ENCODE results near the gene TH.

The TH gene

DNA sequence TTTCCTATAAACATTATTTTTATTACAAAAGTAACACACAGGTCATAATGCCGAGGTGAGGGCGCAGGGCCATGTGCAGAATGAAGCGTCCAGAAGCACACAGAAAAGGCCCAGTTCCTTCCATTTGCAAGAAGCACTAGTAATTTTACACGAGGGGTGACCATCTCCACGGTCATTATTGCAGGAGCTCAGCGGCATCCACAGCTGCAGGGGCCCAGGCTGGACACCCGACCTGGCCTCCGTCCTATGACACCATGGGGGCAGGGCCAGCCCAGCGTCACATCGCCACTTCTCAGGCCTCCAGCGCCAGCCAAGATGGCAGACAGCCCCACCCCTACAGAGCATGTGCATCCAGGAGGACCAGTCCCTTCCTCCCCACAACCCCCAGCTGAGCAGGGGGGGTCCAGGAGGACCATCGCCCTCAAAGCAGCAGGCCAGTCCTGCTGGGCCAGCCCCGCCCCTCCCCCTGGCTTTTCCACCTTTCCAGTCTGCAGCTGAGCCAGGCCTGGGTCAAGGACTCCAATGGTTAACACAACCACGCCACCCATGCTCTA lies 35.9 kb downstream of the TH start:
- DNase-seq (ENCODE audit: low read depth, low spot score): no peak
- no peak overlapping the region for H3K27ac ChIP-seq
- no peaks in the 10 kb centered on the region for H3K36me3 ChIP-seq (ENCODE audit: insufficient read depth, low read length)
- H3K4me3 ChIP-seq: no peak overlapping the region
- no peak overlapping the region for H3K9ac ChIP-seq (ENCODE audit: insufficient read length)
- H3K9me3 ChIP-seq (ENCODE audit: low read depth, low read length): no peaks in the 10 kb centered on the region
- TF ChIP-seq FOXP2 (optimal IDR thresholded peaks at IDR 0.05; ENCODE audit: control extremely low read depth, extremely low read length, insufficient read depth): no peak
- TF ChIP-seq POLR2AphosphoS5 (IDR thresholded peaks at IDR 0.05; ENCODE audit: borderline replicate concordance, low read depth, low read length): no peak
- no peak for TF ChIP-seq EZH2 (IDR thresholded peaks at IDR 0.05)

DNA sequence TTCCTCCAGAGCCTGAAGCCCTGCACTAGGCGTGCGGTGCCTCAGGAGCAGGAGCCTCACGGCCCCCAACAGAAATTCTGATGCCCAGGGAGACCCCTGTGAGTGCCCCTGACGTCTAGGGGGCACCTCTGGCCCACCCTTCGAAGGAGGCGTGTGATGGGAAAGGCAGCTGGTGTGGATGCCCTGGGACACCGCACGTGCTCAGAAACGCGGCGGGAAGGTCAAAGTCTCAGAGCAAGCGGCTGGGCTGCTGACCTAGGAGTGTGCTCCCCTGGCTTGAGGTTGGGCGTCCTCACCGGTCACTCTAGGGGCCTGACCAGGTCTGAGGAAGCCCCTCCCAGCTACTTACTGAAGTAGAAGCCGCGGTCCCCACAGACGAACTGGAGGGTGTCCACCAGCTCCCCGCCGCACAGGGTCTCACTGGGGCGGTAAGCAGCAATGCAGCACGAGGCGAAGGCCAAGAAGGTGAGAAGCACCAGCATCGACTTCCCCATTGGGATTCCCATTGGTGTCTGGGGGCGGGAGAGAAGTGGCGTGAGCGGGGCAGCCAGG lies 36.5 kb downstream of the TH start:
- H3K9me3 ChIP-seq (ENCODE audit: low read depth, low read length): no peaks in the 10 kb centered on the region
- H3K27ac ChIP-seq: no peak overlapping the region
- no peak for DNase-seq (ENCODE audit: low read depth, low spot score)
- H3K9ac ChIP-seq (ENCODE audit: insufficient read length): no peak overlapping the region
- TF ChIP-seq POLR2AphosphoS5 (IDR thresholded peaks at IDR 0.05; ENCODE audit: borderline replicate concordance, low read depth, low read length) (no peak), EZH2 (IDR thresholded peaks at IDR 0.05) (no peak), FOXP2 (optimal IDR thresholded peaks at IDR 0.05; ENCODE audit: control extremely low read depth, extremely low read length, insufficient read depth) (no peak)
- H3K4me3 ChIP-seq: no peak overlapping the region
- no peaks in the 10 kb centered on the region for H3K36me3 ChIP-seq (ENCODE audit: insufficient read depth, low read length)

DNA sequence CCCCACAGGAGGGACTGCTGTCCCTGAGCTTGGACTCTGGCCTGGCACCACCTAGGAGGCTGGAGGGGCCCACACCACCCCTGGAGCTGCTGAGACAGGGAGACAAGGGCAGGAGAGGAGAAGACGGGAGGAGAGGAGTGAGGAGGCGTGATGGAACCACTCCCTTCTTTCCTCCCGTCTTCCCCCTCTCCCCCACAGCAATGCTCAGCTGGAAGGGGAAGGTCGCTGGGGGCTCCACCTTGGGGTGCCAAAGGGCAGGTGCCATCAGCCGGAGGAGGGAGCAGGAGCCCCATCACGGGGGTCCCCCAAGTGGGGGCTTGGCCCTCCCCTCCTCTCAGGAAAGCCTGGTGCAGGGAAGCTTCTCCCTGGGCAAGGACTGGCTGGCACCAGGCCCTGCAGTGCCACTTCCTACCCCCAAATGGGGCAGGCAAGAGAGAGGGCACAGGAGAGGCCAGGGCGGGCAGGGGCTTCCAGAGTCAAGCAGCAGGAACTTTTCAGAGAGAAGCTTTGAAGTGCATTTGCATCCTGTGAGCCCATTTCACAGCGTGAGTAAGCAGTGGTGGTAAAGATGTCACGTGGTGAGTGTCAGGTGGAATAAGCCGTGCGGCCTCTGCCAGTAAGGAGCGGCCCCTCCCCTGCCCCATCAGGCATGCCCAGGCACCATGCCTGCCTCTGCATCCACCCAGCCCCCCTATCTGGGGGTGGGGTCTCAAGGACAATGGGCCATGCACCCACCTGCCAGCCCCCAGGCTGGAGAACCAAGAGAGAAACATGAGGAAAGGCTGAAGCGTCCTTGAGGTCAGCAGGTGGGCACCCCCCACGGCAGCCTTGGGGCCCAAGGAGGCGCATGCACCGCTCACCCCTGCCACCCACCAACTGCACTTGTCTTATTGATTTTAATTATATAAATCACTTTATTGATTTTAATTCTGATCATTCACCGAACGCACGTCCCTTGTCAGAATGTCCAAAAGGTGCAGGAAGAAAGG lies 37.3 kb downstream of the TH start:
- Histone ChIP-seq H3K9ac (ENCODE audit: insufficient read length) (no peak overlapping the region), H3K36me3 (ENCODE audit: insufficient read depth, low read length) (no peaks in the 10 kb centered on the region), H3K27ac (no peak overlapping the region), H3K4me3 (no peak overlapping the region), H3K9me3 (ENCODE audit: low read depth, low read length) (no peaks in the 10 kb centered on the region)
- TF ChIP-seq POLR2AphosphoS5 (IDR thresholded peaks at IDR 0.05; ENCODE audit: borderline replicate concordance, low read depth, low read length): no peak
- no peak for TF ChIP-seq EZH2 (IDR thresholded peaks at IDR 0.05)
- TF ChIP-seq FOXP2 (optimal IDR thresholded peaks at IDR 0.05; ENCODE audit: control extremely low read depth, extremely low read length, insufficient read depth): no peak
- no peak for DNase-seq (ENCODE audit: low read depth, low spot score)

DNA sequence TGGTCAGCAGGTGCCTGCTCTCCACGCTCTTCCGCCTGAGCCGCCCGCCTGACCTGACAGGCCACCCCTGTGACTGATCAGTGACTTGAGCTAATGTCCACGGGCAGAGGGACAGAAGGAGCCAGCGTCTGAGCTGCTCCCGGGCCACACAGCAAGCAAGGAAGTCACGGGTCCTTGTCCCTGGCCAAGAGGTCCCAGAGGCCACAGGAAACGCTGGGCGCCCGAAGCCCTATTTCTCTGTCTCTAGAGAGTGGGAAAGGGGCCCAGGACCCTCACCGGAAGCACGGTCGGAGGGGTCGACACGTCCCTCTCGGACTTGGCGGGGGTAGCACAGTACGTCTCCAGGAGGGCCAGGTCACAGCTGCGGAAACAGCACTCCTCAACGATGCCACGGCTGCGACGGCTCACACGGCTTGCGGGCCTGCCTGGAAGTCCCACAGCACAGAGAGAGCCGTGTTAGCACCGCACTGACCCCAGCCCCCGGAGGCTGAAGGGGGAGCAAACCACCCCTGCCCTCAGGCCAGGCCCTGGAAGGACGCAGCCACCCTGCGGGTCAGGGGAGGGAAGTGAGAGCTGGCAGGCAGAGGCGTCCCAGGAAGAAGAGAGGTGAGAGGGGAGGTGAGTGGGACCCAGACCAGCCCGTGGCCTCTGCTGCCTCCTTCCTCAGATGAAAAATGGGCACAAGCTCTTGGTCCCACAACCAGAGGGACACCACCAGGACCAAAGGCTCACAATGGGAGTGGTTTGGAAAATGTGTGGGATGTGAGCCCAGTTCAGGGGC lies 38.2 kb downstream of the TH start:
- H3K27ac ChIP-seq: no peak overlapping the region
- TF ChIP-seq FOXP2 (optimal IDR thresholded peaks at IDR 0.05; ENCODE audit: control extremely low read depth, extremely low read length, insufficient read depth) (no peak), EZH2 (IDR thresholded peaks at IDR 0.05) (no peak), POLR2AphosphoS5 (IDR thresholded peaks at IDR 0.05; ENCODE audit: borderline replicate concordance, low read depth, low read length) (no peak)

DNA sequence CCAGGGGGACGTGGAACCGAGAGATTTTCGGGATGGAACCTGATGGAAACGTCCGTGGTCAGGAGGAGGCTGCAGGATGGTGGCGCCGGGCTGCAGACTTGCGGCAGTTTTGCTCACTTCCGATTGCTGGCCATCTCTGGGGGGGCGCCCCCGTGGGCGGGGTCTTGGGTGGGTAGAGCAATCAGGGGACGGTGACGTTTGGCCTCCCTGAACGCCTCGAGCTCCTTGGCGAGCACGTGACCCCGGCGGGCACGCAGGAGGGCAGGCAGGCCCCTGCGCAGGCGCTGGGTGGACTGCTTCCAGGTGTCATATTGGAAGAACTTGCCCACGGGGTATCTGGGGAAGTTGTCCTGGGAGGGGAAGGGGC lies 38.8 kb downstream of the TH start:
- Histone ChIP-seq H3K9ac (ENCODE audit: insufficient read length) (no peak overlapping the region), H3K36me3 (ENCODE audit: insufficient read depth, low read length) (no peaks in the 10 kb centered on the region), H3K27ac (no peak overlapping the region), H3K9me3 (ENCODE audit: low read depth, low read length) (no peaks in the 10 kb centered on the region), H3K4me3 (no peak overlapping the region)
- DNase-seq (ENCODE audit: low read depth, low spot score): no peak
- no peak for TF ChIP-seq FOXP2 (optimal IDR thresholded peaks at IDR 0.05; ENCODE audit: control extremely low read depth, extremely low read length, insufficient read depth)
- no peak for TF ChIP-seq EZH2 (IDR thresholded peaks at IDR 0.05)
- TF ChIP-seq POLR2AphosphoS5 (IDR thresholded peaks at IDR 0.05; ENCODE audit: borderline replicate concordance, low read depth, low read length): no peak

More for the DNA sequence above, 38.2 kb downstream of the TH start:
- no peaks in the 10 kb centered on the region for H3K9me3 ChIP-seq (ENCODE audit: low read depth, low read length)
- no peak for DNase-seq (ENCODE audit: low read depth, low spot score)
- H3K9ac ChIP-seq (ENCODE audit: insufficient read length): no peak overlapping the region
- H3K4me3 ChIP-seq: no peak overlapping the region
- no peaks in the 10 kb centered on the region for H3K36me3 ChIP-seq (ENCODE audit: insufficient read depth, low read length)

DNA sequence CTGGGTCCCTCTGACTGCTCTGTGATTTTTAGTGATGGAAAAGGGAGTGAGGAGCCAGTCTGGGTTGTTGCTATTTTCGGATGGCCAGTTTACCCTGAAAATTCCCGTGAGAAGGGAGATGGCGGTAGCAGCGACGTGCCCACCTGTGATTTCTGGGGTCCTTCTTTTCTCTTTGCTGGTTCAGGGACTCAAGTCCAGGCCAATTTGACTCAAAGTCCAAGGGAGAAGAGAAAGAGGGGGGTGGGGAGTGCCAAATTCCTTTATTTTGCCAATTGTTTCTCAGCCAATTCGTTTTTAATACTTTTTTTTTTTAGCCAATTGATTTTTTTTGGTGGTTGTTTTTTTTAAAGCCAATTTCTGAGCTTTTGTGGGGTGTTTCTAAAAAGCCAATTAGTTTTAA lies 39.4 kb downstream of the TH start:
- no peak for DNase-seq (ENCODE audit: low read depth, low spot score)
- Histone ChIP-seq H3K4me3 (no peak overlapping the region), H3K27ac (no peak overlapping the region), H3K9ac (ENCODE audit: insufficient read length) (no peak overlapping the region), H3K9me3 (ENCODE audit: low read depth, low read length) (no peaks in the 10 kb centered on the region), H3K36me3 (ENCODE audit: insufficient read depth, low read length) (no peaks in the 10 kb centered on the region)
- TF ChIP-seq EZH2 (IDR thresholded peaks at IDR 0.05) (no peak), POLR2AphosphoS5 (IDR thresholded peaks at IDR 0.05; ENCODE audit: borderline replicate concordance, low read depth, low read length) (no peak), FOXP2 (optimal IDR thresholded peaks at IDR 0.05; ENCODE audit: control extremely low read depth, extremely low read length, insufficient read depth) (no peak)

DNA sequence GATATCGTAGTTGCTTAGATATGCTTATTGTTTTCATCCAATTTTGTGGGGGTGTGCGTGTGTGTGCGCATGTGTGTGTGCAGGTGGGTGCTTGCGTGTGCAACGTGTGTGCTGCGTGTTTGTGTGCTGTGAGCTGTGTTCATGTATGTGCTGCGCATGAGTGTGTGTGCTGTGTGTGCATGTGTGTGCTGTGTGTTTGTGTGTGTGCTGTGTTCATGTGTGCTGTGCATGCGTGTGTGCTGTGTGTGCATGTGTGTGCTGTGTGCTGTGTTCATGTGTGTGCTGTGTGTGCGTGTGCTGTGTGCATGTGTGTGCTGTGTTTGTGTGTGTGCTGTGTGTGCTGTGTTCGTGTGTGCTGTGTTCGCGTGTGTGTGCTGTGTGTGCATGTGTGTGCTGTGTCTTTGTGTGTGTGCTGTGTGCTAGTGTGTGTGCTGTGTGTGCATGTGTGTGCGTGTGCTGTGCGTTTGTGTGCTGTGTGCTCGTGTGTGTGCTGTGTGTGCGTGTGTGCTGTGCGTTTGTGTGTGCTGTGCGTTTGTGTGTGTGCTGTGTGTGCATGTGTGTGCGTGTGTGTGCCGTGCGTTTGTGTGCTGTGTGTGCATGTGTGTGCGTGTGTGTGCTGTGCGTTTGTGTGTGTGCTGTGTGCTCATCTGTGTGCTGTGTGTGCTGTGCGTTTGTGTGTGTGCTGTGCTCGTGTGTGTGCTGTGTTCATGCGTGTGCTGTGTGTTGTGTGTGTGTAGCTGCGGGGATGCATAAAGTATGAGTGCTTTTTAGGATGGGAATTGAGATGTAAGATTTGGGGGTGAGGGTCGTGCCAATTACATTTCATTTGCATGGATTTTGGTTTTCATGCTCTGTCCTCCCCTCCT lies 40.0 kb downstream of the TH start:
- Histone ChIP-seq H3K9ac (ENCODE audit: insufficient read length) (no peak overlapping the region), H3K4me3 (no peak overlapping the region), H3K36me3 (ENCODE audit: insufficient read depth, low read length) (no peaks in the 10 kb centered on the region), H3K9me3 (ENCODE audit: low read depth, low read length) (no peaks in the 10 kb centered on the region), H3K27ac (no peak overlapping the region)
- TF ChIP-seq POLR2AphosphoS5 (IDR thresholded peaks at IDR 0.05; ENCODE audit: borderline replicate concordance, low read depth, low read length) (no peak), FOXP2 (optimal IDR thresholded peaks at IDR 0.05; ENCODE audit: control extremely low read depth, extremely low read length, insufficient read depth) (no peak), EZH2 (IDR thresholded peaks at IDR 0.05) (no peak)
- DNase-seq (ENCODE audit: low read depth, low spot score): no peak
